ENCODE measurements around the gene CLIP4.
"Not testable (repeated sequence)": the region's sequence is repeated elsewhere in the genome, so short reads cannot be mapped to it uniquely, and the experiment has no call there.

The CLIP4 gene

GRCh38 chr2:29114946-29115609 is at the start of gene CLIP4:
Gene CLIP4 (plus strand): TSS chr2:29115415. CDS start chr2:29121389, 5,974 bp downstream.
- peak; percentile 74 to 76 for DNase-seq

- no peak for DNase-seq
Observed at GRCh38 chr2:29066271-29066860, 48.8 kb upstream of the CLIP4 start.

- DNase-seq: no peak
Observed at GRCh38 chr2:29066997-29067605, 48.1 kb upstream of the CLIP4 start.

- DNase-seq: no peak
Observed at GRCh38 chr2:29068513-29068912, 46.7 kb upstream of the CLIP4 start.

GRCh38 chr2:29070526-29070925 is 44.7 kb upstream of the CLIP4 start:
- no peak for DNase-seq

- no peak for DNase-seq
Observed at GRCh38 chr2:29071032-29071975, 43.9 kb upstream of the CLIP4 start.

- no peak for DNase-seq
Observed at GRCh38 chr2:29072251-29072650, 43.0 kb upstream of the CLIP4 start.

- no peak for DNase-seq
Observed at GRCh38 chr2:29072971-29073725, 42.1 kb upstream of the CLIP4 start.

GRCh38 chr2:29073933-29074332 is 41.3 kb upstream of the CLIP4 start:
- no peak for DNase-seq

GRCh38 chr2:29074411-29074810 is 40.8 kb upstream of the CLIP4 start, which contains the start of gene PCARE:
Gene PCARE (minus strand): TSS chr2:29074523. CDS start chr2:29074261, 262 bp downstream.
- DNase-seq: no peak

GRCh38 chr2:29075894-29076705 is 39.1 kb upstream of the CLIP4 start:
- DNase-seq: no peak

- DNase-seq: no peak
Observed at GRCh38 chr2:29079887-29080286, 35.3 kb upstream of the CLIP4 start.

- DNase-seq: no peak
Observed at GRCh38 chr2:29080886-29081743, 34.1 kb upstream of the CLIP4 start.

GRCh38 chr2:29082804-29083495 is 32.3 kb upstream of the CLIP4 start:
- no peak for DNase-seq

GRCh38 chr2:29084554-29084953 is 30.7 kb upstream of the CLIP4 start:
- no peak for DNase-seq

GRCh38 chr2:29090311-29090710 is 24.9 kb upstream of the CLIP4 start:
- not testable (repeated sequence) for DNase-seq

- DNase-seq: no peak
Observed at GRCh38 chr2:29096969-29097368, 18.2 kb upstream of the CLIP4 start.

- DNase-seq: no peak
Observed at GRCh38 chr2:29097569-29097968, 17.6 kb upstream of the CLIP4 start.

- DNase-seq: no peak
Observed at GRCh38 chr2:29100564-29100963, 14.7 kb upstream of the CLIP4 start.

- no peak for DNase-seq
Observed at GRCh38 chr2:29104688-29105087, 10.5 kb upstream of the CLIP4 start.
